Parathyroid adenoma (tissue), 2 donors: ENCODE data around the gene DNMT3B.

Experiments used
- H2AFZ ChIP-seq: fragments of 300-600 bp; sonication (generic); one replicate; pipeline ENCODE4 v1.7.0; 2017; ENCODE audit warnings: antibody characterized with exemption, mild to moderate bottlenecking
- H3K27ac ChIP-seq: fragments of 300-600 bp; sonication (generic); one replicate; pipeline ENCODE4 v1.7.0; 2017
- H3K27me3 ChIP-seq: fragments of 300-600 bp; sonication (generic); one replicate; pipeline ENCODE4 v1.7.0; 2017; ENCODE audit warnings: low read length; ENCODE audit not compliant: control insufficient read depth, insufficient read depth
- H3K36me3 ChIP-seq: fragments of 300-600 bp; sonication (generic); one replicate; pipeline ENCODE4 v1.7.0; 2017; ENCODE audit warnings: low read length; ENCODE audit not compliant: control insufficient read depth, insufficient read depth
- H3K4me1 ChIP-seq: fragments of 300-600 bp; sonication (generic); one replicate; pipeline ENCODE4 v1.7.0; 2017; ENCODE audit warnings: control low read depth
- H3K4me2 ChIP-seq: fragments of 300-600 bp; sonication (generic); one replicate; pipeline ENCODE4 v1.7.0; 2017; ENCODE audit warnings: low read length
- H3K4me3 ChIP-seq: fragments of 300-600 bp; sonication (generic); one replicate; pipeline ENCODE4 v1.7.0; 2017; ENCODE audit warnings: low read depth, low read length
- H3K79me2 ChIP-seq: fragments of 300-600 bp; sonication (generic); one replicate; pipeline ENCODE4 v1.7.0; 2017; ENCODE audit warnings: control low read depth
- H3K9ac ChIP-seq: fragments of 300-600 bp; sonication (generic); one replicate; pipeline ENCODE4 v1.7.0; 2017; ENCODE audit warnings: mild to moderate bottlenecking
- H3K9me3 ChIP-seq: fragments of 300-600 bp; sonication (generic); one replicate; pipeline ENCODE4 v1.7.0; 2017; ENCODE audit warnings: low read length; ENCODE audit not compliant: control insufficient read depth
- CTCF ChIP-seq: fragments of 300-600 bp; sonication (generic); IDR thresholded peaks from one replicate; pipeline ENCODE4 v1.7.0; 2017; ENCODE audit warnings: antibody characterized with exemption, mild to moderate bottlenecking
- donor health status: primary hyperparathyroidism.

The DNMT3B gene

GRCh38 chr20:32810941-32811340 lies 48.8 kb downstream of the DNMT3B start:
- Histone ChIP-seq H3K27ac (no peak overlapping the region), H2AFZ (no peak overlapping the region), H3K9ac (no peak overlapping the region), H3K36me3 (no peaks in the 10 kb centered on the region), H3K4me1 (no peaks in the 10 kb centered on the region), H3K4me3 (no peak overlapping the region), H3K4me2 (no peak overlapping the region), H3K27me3 (no peaks in the 10 kb centered on the region), H3K79me2 (no peaks in the 10 kb centered on the region), H3K9me3 (no peaks in the 10 kb centered on the region)
- no peak for TF ChIP-seq CTCF

- Histone ChIP-seq H3K27me3 (no peaks in the 10 kb centered on the region), H3K36me3 (no peaks in the 10 kb centered on the region), H3K9me3 (no peaks in the 10 kb centered on the region), H3K9ac (no peak overlapping the region), H3K4me1 (no peaks in the 10 kb centered on the region), H3K4me3 (no peak overlapping the region), H3K79me2 (no peaks in the 10 kb centered on the region), H2AFZ (no peak overlapping the region), H3K27ac (no peak overlapping the region), H3K4me2 (no peak overlapping the region)
- no peak for TF ChIP-seq CTCF
These were observed 49.7 kb downstream of the DNMT3B start for GRCh38 chr20:32811886-32812285.

GRCh38 chr20:32819992-32820697 lies 58.0 kb downstream of the DNMT3B start:
- Histone ChIP-seq H3K27me3 (no peaks in the 10 kb centered on the region), H3K4me1 (peaks cover 6% of the 10 kb centered on the region), H3K36me3 (no peaks in the 10 kb centered on the region), H3K9ac (peak overlapping the region; percentile 41), H3K9me3 (no peaks in the 10 kb centered on the region), H3K27ac (peak overlapping the region; percentile 84), H2AFZ (peak overlapping the region; percentile 61), H3K4me2 (peak overlapping the region; percentile 70), H3K4me3 (peak overlapping the region; percentile 76), H3K79me2 (peaks cover 2% of the 10 kb centered on the region)
- TF ChIP-seq CTCF, result no peak

- H3K4me2 ChIP-seq, result peak overlapping the region; percentile 70
- H3K9ac ChIP-seq, result no peak overlapping the region
- H3K36me3 ChIP-seq, result no peaks in the 10 kb centered on the region
- H2AFZ ChIP-seq, result peak overlapping the region; percentile 61
- H3K27ac ChIP-seq, result peak overlapping the region; percentile 84
- H3K27me3 ChIP-seq, result no peaks in the 10 kb centered on the region
- no peak for TF ChIP-seq CTCF
- H3K79me2 ChIP-seq, result peaks cover 2% of the 10 kb centered on the region
- peaks cover 6% of the 10 kb centered on the region for H3K4me1 ChIP-seq
- peak overlapping the region; percentile 76 for H3K4me3 ChIP-seq
- H3K9me3 ChIP-seq, result no peaks in the 10 kb centered on the region
These were observed 58.7 kb downstream of the DNMT3B start for GRCh38 chr20:32820698-32821377.
